OCI-LY3 (cell line): ENCODE measurements around the gene SMYD1.

Experiments
- EZH2phosphoT487 ChIP-seq: fragments of 200-600 bp; shearing (Covaris generic); IDR thresholded peaks from 2 replicates; pipeline ENCODE4 v1.6.1; 2018; ENCODE audit warnings: antibody characterized with exemption, mixed run types, low read depth
- TF ChIP-seq, protein P1 (sequence below): fragments of 200-600, 300-600 bp; sonication (generic); IDR thresholded peaks from 2 replicates; pipeline ENCODE4 v1.5.1; 2014; ENCODE audit warnings: antibody characterized with exemption, low read length, low read depth

DNA sequence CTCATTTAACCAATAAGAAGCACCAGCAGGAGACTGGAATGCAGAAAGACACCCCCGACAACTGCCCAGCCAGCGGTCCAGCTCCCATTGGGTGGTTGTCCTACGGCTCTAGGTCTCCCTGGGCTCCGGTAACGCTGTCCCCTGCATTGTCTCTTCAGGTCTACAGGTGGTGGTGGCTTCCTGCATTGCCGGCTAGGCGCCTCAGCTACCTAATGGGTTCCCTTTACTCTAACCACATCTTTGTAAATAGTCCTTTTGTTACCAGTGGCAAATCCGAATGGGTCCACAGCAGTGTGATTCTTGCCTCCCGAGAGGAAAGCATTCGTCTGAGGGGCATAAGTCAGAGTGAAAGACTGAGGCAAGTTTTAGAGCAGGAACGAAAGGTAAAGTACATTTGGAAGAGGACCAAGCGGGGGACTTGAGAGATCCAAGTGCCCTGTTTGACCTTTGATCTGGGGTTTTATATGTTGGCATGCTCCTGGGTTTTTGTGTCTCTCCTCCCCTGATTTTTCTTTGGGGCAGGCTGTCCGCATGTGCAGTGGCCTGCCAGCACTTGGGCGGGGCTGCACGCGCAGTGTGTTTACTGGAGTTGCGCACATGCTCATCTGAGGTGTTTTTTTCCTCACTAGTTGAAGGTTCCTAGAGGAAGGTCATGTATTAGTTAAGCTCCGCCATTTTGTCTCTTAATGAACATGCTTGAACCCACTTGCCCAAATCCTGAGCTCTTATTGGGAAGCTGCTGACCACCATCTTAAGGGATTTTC is 49.2 kb downstream of the SMYD1 start:
- TF ChIP-seq, protein P1, sequence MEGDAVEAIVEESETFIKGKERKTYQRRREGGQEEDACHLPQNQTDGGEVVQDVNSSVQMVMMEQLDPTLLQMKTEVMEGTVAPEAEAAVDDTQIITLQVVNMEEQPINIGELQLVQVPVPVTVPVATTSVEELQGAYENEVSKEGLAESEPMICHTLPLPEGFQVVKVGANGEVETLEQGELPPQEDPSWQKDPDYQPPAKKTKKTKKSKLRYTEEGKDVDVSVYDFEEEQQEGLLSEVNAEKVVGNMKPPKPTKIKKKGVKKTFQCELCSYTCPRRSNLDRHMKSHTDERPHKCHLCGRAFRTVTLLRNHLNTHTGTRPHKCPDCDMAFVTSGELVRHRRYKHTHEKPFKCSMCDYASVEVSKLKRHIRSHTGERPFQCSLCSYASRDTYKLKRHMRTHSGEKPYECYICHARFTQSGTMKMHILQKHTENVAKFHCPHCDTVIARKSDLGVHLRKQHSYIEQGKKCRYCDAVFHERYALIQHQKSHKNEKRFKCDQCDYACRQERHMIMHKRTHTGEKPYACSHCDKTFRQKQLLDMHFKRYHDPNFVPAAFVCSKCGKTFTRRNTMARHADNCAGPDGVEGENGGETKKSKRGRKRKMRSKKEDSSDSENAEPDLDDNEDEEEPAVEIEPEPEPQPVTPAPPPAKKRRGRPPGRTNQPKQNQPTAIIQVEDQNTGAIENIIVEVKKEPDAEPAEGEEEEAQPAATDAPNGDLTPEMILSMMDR: no peak
- TF ChIP-seq EZH2phosphoT487: no peak
